Karpas-422 (cell line): ENCODE results near the gene ABCF2. TPM values are rescaled to one million over a fixed set of nuclear protein-coding genes. Genes with fewer than 3 reads are reported as not detected.

Source experiments
- DNase-seq: peaks from one replicate; pipeline ENCODE4 v3.0.0-alpha.2; 2015
- H2AFZ ChIP-seq: fragments of 200-600 bp; sonication (generic); 2 replicates; pipeline ENCODE4 v1.6.1; 2014; ENCODE audit warnings: antibody characterized with exemption, low read length, mixed read lengths
- H3K27ac ChIP-seq: fragments of 200-600 bp; sonication (generic); 2 replicates; pipeline ENCODE4 v1.5.1; 2014; ENCODE audit warnings: mild to moderate bottlenecking, low read length, moderate library complexity
- H3K27me3 ChIP-seq: fragments of 200-600 bp; sonication (generic); 2 replicates; pipeline ENCODE4 v1.6.1; 2014; ENCODE audit warnings: low read length, mixed read lengths
- H3K36me3 ChIP-seq: fragments of 200-600 bp; sonication (generic); 2 replicates; pipeline ENCODE4 v1.6.1; 2014; ENCODE audit warnings: low read length, mixed read lengths; ENCODE audit not compliant: insufficient read depth
- H3K4me1 ChIP-seq: fragments of 200-600 bp; sonication (generic); 2 replicates; pipeline ENCODE4 v1.6.1; 2014; ENCODE audit warnings: mild to moderate bottlenecking, low read length, mixed read lengths
- H3K4me2 ChIP-seq: fragments of 200-600 bp; sonication (generic); 2 replicates; pipeline ENCODE4 v1.6.1; 2014; ENCODE audit warnings: low read length, low read depth, mild to moderate bottlenecking; ENCODE audit not compliant: poor library complexity, severe bottlenecking
- H3K4me3 ChIP-seq: fragments of 200-600 bp; sonication (generic); 2 replicates; pipeline ENCODE4 v1.5.1; 2014; ENCODE audit warnings: mild to moderate bottlenecking, antibody characterized with exemption, low read length, mixed read lengths
- H3K79me2 ChIP-seq: fragments of 200-600 bp; sonication (generic); 2 replicates; pipeline ENCODE4 v1.6.1; 2014; ENCODE audit warnings: mild to moderate bottlenecking, low read length, mixed read lengths
- H3K9ac ChIP-seq: fragments of 200-600 bp; sonication (generic); 2 replicates; pipeline ENCODE4 v1.6.0; 2014; ENCODE audit warnings: low read length
- H3K9me2 ChIP-seq: fragments of 200-600 bp; sonication (generic), shearing (Covaris generic); replicated peaks from 2 replicates; pipeline ENCODE4 v1.6.0; 2014; ENCODE audit warnings: mild to moderate bottlenecking, low read length, moderate library complexity; ENCODE audit not compliant: insufficient read depth
- H3K9me3 ChIP-seq: fragments of 300-700, 200-600 bp; sonication (generic); 2 replicates; pipeline ENCODE4 v1.6.1; 2014; ENCODE audit warnings: low read length, mixed read lengths
- H4K20me1 ChIP-seq: fragments of 200-600 bp; sonication (generic); 2 replicates; pipeline ENCODE4 v1.6.1; 2014; ENCODE audit warnings: mild to moderate bottlenecking, antibody characterized with exemption, low read length, low read depth; ENCODE audit not compliant: insufficient read depth
- total RNA-seq: library from RNA; depleted of rRNA; stranded (reverse); fragments of >200 nt; shearing (Covaris generic); gene quantifications from 2 replicates; pipeline ENCODE4 v1.2.3, GENCODE V29; 2014; ENCODE audit warnings: low replicate concordance

ABCF2 gene
- total RNA-seq, 1 experiment from 2014 or later, result 31.2 TPM

DNA sequence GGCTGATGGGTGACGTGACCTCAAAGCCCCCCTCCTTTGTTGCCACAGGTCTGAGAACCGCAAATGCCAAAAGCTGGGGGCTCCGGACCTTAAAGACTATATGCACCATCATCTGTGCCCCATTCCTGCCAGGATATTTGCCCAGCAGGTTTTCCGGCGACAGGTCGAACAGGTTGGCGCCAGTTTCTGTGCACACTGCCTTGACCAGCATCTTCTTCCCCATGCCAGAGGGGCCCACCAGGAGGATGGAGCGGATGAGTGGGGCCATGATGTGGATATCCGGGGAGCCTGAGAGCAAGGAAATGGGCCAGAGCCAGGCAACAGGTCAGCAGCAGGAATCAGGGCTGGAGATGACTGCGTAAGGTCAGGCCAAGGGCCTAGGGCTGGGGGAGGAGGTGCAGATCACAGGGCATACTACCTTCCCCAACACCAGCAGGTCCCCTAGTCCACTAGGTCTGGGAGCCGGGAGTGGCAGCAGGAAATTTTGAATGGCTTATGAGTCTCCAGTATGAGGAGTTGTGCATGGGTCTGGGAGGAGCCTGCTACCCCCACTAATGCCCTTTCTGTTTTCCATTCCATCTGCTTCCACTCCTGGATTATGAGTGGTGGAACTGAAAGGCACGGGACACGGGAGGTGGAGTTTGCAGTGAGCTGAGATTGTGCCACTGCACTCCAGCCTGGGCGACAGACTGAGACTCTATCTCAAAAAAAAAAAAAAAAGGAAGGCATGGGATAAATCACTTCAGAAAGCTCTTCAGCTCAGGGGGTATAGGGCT lies 33.6 kb downstream of the ABCF2 start:
- no peaks in the 10 kb centered on the region for H3K36me3 ChIP-seq
- H3K9me3 ChIP-seq, result no peaks in the 10 kb centered on the region
- H3K9ac ChIP-seq, result no peak overlapping the region
- H3K4me1 ChIP-seq, result no peaks in the 10 kb centered on the region
- no peak overlapping the region for H3K4me3 ChIP-seq
- no peaks in the 10 kb centered on the region for H3K79me2 ChIP-seq
- H4K20me1 ChIP-seq, result no peaks in the 10 kb centered on the region
- no peaks in the 10 kb centered on the region for H3K9me2 ChIP-seq
- H3K4me2 ChIP-seq, result no peak overlapping the region
- DNase-seq, result no peak
- H2AFZ ChIP-seq, result no peak overlapping the region
- no peaks in the 10 kb centered on the region for H3K27me3 ChIP-seq
- no peak overlapping the region for H3K27ac ChIP-seq

DNA sequence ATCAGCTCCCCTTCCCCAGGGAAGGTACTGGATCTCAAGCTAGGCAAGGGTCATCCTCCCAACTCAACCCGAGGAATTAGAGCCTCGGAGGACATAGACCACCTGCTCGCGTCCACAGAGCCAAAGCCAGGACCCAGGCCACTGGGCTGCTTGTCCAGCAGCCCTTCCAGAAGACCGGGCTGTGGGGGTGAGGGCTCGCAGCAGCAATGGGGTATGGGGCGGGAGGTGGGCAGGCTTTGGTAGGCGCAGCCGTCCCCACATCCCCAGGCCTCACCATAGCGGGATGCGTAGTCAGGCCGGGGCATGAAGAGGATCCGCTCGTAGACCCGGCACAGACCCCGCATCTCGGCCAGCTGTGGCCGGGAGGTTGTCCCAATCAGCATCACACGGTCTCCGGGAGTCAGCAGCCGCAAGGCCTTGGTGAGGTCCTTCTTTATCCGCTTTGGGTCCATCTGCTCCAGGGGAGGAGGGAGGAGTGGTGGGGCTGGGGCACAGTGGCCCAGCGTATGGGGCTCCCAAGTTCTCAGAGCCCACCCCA lies 34.9 kb downstream of the ABCF2 start:
- no peak overlapping the region for H3K9ac ChIP-seq
- H3K4me2 ChIP-seq, result no peak overlapping the region
- no peaks in the 10 kb centered on the region for H3K27me3 ChIP-seq
- H2AFZ ChIP-seq, result no peak overlapping the region
- no peaks in the 10 kb centered on the region for H3K79me2 ChIP-seq
- no peaks in the 10 kb centered on the region for H4K20me1 ChIP-seq
- DNase-seq, result no peak
- H3K4me3 ChIP-seq, result no peak overlapping the region
- no peak overlapping the region for H3K27ac ChIP-seq
- H3K9me2 ChIP-seq, result no peaks in the 10 kb centered on the region
- H3K9me3 ChIP-seq, result no peaks in the 10 kb centered on the region
- no peaks in the 10 kb centered on the region for H3K4me1 ChIP-seq
- no peaks in the 10 kb centered on the region for H3K36me3 ChIP-seq

DNA sequence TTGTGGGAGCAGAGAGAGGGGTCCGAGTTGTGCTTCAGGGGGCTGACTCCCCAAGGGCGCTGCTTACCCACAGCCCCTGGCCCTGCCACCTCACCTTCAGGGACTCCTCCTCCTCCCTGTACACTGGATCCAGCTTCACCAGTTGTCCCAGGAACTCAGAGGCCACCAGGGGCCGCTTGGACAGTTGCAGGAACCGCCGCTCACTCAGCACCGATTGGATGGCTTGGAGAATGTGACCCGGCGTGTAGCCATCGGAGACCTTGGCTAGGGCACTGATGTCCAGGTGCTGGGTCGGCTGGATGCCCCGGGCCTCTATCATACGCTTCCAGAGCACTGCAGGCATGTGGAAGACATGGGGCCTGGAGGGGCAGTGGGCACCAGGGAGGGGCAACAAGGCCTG lies 35.5 kb downstream of the ABCF2 start:
- Histone ChIP-seq H3K4me2 (no peak overlapping the region), H4K20me1 (no peaks in the 10 kb centered on the region), H3K4me3 (no peak overlapping the region), H2AFZ (no peak overlapping the region), H3K27me3 (no peaks in the 10 kb centered on the region), H3K9me3 (no peaks in the 10 kb centered on the region), H3K9me2 (no peaks in the 10 kb centered on the region), H3K9ac (no peak overlapping the region), H3K36me3 (no peaks in the 10 kb centered on the region), H3K27ac (no peak overlapping the region), H3K79me2 (no peaks in the 10 kb centered on the region), H3K4me1 (no peaks in the 10 kb centered on the region)
- no peak for DNase-seq

DNA sequence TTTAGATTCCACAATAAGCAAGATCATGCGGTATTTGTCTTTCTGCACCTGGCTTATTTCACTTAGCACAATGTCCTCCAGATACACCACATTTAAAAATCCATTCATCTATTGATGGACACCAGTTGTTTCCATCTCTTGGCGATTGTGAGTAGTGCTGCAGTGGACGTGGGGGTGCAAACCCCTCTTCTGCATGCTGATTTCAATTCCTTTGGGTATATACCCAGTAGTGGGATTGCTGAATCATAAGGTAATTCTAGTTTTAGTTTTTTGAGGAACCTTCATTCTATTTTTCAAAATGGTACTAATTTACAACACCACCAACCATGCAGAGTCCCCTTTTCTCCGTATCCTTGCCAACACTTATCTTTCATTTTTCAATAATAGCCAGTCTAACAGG lies 38.0 kb downstream of the ABCF2 start:
- Histone ChIP-seq H3K27me3 (no peaks in the 10 kb centered on the region), H3K27ac (no peak overlapping the region)
- DNase-seq, result no peak

DNA sequence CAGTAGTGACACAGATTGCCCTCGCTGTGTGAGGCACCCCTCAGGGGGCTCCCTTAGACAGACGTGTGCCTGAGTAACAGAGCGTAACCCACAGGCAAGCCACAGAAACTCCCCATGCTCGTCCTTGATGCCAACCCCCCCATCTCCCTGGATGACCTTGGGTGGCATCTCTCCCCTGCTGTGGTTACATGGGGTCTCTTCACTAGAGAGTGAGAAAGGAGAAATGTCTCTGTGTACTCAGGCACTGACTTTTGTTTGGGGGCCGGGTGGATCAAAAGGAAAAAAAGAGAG lies 38.8 kb downstream of the ABCF2 start:
- Histone ChIP-seq H3K4me1 (no peaks in the 10 kb centered on the region), H3K4me3 (no peak overlapping the region), H4K20me1 (no peaks in the 10 kb centered on the region), H3K27me3 (no peaks in the 10 kb centered on the region), H3K36me3 (no peaks in the 10 kb centered on the region), H2AFZ (no peak overlapping the region), H3K4me2 (no peak overlapping the region), H3K9me3 (no peaks in the 10 kb centered on the region), H3K9me2 (no peaks in the 10 kb centered on the region), H3K9ac (no peak overlapping the region), H3K79me2 (no peaks in the 10 kb centered on the region), H3K27ac (no peak overlapping the region)
- DNase-seq, result no peak

More for the DNA sequence above, 38.0 kb downstream of the ABCF2 start:
- H4K20me1 ChIP-seq, result no peaks in the 10 kb centered on the region
- H3K4me3 ChIP-seq, result no peak overlapping the region
- no peaks in the 10 kb centered on the region for H3K79me2 ChIP-seq
- no peaks in the 10 kb centered on the region for H3K36me3 ChIP-seq
- no peak overlapping the region for H3K4me2 ChIP-seq
- H2AFZ ChIP-seq, result no peak overlapping the region
- H3K4me1 ChIP-seq, result no peaks in the 10 kb centered on the region
- no peak overlapping the region for H3K9ac ChIP-seq
- no peaks in the 10 kb centered on the region for H3K9me2 ChIP-seq
- no peaks in the 10 kb centered on the region for H3K9me3 ChIP-seq

DNA sequence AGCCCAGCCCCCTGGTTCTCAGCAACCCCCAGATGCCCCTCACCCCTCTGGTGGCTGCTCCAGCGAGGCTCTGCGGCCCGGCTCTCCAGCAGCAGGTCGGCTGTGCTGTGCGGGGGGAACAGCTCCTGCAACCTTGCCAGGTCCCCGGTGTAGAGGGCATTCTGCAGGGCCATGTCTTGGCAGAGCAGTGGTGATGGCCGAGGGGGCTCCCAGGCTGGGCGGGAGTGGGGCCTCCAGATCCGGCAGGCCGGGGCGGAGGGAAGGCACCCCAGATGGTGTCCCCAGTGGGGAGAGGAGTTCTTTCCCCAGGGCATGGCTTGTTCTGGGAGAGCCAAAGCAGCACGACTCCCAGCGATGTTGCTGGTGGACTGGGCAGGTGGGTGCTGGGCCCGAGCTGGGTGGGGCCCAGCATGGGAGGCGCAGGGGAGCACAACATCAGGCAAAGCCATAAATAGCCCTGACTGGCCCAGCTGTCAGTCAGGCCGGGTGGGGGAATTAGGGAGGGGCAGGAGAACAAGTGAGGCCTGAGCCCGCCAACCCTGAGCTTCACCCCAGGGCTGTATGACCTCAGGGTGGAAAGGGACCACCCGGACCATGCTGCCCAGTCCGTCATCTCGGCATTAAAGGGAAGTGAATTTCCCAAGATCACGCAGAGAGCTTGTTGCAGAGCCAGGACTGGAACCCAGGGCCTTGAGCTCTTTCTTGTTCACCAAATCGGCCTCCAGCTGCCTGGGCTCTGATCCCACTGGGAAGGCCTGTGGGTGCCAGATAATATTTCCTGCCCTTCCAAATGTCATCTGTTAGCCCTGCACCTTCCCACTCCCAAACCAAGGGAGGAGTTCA lies 39.4 kb downstream of the ABCF2 start:
- Histone ChIP-seq H3K9me2 (no peaks in the 10 kb centered on the region), H3K4me3 (no peak overlapping the region), H3K27ac (no peak overlapping the region), H3K79me2 (no peaks in the 10 kb centered on the region), H3K4me2 (no peak overlapping the region), H3K4me1 (no peaks in the 10 kb centered on the region), H4K20me1 (no peaks in the 10 kb centered on the region), H3K36me3 (no peaks in the 10 kb centered on the region), H3K9ac (no peak overlapping the region), H3K9me3 (no peaks in the 10 kb centered on the region), H3K27me3 (no peaks in the 10 kb centered on the region), H2AFZ (no peak overlapping the region)
- DNase-seq, result no peak

DNA sequence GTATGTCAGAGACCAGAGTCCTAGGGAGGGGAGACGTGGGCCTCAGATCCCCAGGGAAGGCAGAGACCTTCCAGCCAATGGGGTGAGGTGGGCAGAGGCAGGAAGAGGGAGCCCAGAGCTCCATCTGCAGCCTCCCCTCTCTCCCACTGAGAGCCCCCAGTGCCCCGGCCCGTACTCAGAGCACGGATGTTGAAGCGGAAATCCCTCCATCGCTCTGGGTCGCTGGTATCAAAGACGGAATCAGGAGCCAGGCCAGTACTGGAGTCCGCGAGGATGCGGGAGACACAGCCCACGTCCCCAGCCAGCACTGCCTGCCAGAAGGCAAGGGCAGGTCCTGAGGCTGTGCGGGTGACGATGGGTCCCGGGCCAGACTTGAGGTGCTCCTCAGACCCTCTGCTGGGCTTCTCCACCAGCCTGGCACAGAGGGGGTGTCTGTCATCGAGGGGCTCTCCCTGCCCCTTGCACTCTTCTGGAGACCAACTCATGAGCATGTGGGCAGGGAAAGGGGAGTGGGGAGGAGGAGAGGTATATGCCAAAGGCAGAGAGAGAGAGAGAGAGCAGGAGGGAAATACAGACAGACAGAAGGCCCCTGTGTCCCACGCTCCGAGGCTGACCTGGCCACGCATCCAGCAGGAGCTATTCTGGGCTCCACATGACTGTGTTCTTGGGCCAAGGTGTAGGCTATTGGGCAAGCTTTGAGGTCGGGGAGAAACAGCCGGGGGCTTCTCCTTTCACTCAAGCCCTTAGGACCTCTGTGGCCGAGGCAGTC lies 40.2 kb downstream of the ABCF2 start, which contains the start of gene ASB10:
Gene ASB10 (minus strand): TSS at position 611 of the 769 bp plus-strand sequence. CDS start 120 bp downstream, at position 491.
- Histone ChIP-seq H3K4me3 (no peak within 1 kb of the TSS), H3K4me1 (no peaks in the 10 kb centered on the region), H3K79me2 (no peaks in the 10 kb centered on the region), H4K20me1 (no peaks in the 10 kb centered on the region), H3K4me2 (no peak within 1 kb of the TSS), H3K27me3 (no peaks in the 10 kb centered on the region), H3K36me3 (no peaks in the 10 kb centered on the region), H3K9me2 (no peaks in the 10 kb centered on the region), H2AFZ (no peak within 1 kb of the TSS), H3K9me3 (no peaks in the 10 kb centered on the region), H3K9ac (no peak within 1 kb of the TSS), H3K27ac (no peak within 1 kb of the TSS)
- no peak for DNase-seq
